Pons (tissue), 1 donor: Measurements from ENCODE around the gene CCL5.
A peak's percentile ranks its signal among the peaks of the same experiment; 100 is the strongest.

Source experiments
- DNase-seq: peaks from one replicate; pipeline ENCODE4 v3.0.0-alpha.2; 2016; ENCODE audit warnings: low spot score

CCL5 gene

DNA sequence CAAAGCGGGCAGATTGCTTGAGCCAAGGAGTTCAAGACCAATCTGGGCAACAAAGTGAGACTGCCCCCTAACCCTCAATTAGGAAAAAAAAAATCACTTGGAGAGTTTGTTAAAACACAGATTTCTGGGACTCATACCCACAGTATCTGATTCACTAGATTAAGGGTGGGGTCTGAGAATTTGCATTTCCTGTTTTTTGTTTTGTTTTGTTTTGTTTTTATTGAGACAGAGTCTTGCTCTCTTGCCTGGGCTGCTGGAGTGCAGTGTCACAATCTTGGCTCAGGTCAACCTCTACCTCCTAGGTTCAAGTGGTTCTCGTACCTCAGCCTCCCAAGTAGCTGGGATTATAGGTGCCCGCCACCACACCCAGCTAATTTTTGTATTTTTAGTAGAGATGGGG, 12.6 kb downstream of the CCL5 start:
- DNase-seq: no peak

DNA sequence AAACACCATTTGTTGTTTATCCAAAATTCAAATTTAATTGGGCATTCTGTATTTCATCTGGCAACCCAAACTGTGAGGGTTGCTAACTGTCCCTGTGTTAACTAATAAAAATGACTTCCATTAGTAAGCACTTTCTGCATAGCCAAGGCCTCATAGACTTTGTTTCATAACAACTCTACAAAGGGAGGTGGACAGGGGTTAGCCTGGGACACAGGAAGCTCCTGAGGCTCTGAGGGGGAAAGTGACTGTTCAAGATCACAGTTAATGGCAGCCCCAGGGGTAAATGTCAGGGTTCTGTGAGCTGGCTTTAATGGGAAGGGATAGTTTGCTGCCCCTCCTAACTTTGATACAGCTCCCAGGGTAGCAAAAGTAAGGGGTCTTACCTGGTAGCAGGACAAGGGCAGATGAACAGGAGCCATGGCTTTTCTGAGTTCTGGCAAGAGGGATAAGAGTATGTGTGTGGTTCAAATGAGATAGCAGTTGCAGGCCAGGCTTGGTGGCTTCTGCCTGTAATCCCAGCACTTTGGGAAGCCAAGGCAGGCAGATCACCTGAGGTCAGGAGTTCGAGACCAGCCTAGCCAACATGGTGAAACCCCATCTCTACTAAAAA, 13.7 kb downstream of the CCL5 start:
- DNase-seq: no peak

DNA sequence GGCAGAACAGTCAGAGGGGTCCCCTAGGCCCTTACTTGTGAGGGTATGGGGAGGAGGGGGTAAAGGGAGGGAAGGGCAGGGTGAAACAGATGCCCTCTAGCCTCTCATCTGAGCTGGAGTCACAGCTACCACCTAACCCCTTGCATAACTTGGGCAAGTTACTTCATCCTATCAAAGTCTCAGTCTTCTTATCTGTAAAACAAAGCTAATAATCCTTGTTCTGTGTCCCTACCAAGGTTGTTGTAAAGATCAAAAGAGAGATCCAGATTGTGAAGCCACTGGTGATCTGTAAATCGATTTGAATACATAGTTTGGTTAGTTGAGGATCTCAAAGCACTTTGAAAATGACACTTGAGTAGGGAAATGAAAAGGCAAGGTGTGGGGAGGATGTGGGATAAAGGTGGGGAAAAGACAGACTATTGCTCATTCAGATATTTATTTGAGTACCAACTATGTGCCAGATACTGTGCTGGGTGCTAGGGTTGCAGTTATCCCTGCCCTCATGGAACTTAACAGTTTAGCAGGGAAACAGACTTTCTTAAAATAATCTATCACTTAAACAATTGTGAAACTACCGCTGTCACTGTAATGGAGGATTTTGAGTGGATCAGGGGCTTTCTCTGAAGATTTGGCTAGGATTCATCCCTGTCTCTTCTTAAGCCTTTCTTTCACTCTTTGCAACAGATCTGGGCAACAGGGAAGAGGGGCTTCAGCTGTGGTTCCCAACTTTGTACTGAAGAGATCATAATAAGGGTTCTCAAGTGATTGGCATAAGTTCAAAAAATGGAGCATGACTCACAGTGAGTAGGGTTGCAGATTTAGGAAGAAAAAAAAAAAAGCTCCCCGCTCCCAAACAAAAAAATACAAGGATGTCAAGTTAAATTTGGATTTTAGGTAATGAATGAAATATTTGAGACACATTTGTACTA, 14.5 kb downstream of the CCL5 start:
- DNase-seq: no peak

DNA sequence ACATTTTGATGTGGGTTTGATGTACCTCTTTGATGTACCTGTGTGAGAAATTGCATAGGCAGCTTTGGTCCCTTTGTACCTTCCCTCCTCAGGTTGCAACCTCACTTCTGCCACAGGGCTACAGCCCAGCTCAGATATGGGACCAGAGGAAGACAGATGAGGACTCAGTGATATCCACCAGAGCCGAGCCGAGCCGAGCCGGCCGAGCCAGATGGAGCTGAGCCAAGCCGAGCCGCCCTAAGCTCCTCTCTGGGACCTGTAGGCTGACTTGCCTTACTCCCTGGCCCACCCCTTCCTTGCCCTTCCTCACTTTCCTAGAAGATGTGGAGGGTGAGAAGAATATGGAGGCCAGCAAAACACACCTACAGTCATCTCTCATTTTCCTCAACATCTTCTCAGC, 15.3 kb downstream of the CCL5 start:
- DNase-seq: no peak

- DNase-seq: no peak
Measured at GRCh38 chr17:35856603-35857002, 23.6 kb downstream of the CCL5 start.

DNA sequence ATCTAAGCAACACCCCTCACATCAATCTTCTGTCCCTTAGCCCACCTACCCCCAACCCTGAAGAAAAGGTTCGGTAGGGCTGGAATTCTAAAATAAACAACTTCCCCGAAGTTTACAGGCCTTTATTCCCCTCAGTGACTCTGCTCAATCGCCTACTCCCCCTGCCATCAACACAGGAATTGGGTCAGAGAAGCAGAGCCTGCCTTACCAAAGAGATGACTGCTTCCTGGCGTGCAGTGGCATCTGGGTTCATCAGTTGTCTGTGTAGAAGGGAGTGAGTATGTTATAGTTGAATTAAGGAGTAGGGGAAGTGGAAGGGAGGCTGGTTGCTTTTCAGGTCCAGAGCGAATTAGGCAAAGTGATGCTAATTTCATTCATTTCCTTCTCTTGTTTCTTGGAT, 24.2 kb downstream of the CCL5 start:
- DNase-seq: no peak

DNA sequence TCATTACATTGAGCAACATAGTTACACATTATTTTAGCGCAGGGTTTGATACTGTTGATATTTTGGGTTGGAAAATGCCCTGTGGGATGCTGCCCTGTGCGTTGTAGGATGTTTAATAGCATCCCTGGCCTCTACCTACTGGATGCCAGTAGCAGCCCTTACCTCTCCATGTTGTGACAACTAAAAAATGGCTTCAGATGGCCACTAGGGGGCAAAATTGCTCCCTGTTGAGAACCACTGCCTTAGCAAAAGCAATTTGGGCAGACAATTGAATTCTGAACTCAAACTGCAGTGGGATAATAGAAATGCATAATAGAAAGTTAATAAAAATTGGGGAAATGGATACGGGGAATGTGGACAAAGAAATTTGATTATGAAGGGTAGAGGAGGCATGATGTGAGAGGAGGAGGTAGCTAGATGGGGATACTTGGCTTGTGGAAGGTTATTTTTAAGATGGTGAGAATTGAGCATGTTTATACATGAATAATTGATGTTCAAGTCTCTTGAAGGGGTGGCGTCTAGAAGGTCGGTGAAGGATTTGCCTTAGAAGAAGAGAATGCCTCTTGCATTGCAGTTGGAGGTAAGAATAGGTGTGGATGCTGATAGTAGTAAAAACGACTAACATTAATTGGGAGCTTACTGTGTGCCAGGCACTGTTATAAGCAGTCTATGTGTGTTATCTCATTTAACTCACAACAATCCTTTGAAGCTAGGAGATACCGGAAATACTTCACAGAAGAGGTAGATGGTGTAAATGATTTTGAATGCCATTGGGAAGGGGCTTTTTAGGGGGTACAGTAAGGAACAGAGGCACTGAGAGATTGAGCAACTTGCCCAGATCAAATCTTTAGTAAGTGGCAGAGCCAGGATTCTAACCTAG, 30.5 kb downstream of the CCL5 start:
- peak; percentile 76 for DNase-seq

DNA sequence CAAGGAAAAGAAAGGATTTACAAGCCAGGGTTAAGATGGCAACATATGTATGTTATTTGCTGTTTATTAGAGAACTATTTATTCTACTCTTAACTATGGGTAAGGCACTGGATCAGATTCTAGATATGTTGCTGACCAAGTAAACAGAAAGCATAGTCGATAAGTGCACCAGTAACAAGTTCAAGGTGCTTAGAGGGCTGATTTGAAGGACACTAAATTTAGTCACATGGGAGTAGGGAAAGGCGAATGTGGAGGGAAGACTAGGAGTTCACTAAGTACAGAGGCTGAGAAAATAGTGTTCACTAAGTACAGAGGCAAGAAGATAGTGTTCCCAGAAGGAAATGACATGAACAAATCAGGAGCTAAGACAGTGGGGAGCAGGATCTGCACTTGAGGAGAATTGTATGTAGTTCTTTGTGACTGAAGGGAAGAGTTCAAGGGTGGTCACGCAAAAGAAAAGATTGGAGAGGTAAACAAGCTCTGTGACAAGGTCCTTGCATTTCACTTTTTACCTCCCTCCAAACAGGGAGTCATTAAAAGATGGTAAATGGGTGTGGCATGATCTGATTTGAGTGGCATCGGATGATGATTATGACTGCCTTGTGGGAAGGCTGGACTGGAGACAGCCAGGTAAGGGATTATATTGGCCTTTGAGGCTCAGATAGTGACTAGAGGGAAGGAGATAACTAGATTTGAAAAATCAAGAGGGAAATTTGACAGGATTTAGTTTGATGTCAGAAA, 32.4 kb downstream of the CCL5 start:
- no peak for DNase-seq

DNA sequence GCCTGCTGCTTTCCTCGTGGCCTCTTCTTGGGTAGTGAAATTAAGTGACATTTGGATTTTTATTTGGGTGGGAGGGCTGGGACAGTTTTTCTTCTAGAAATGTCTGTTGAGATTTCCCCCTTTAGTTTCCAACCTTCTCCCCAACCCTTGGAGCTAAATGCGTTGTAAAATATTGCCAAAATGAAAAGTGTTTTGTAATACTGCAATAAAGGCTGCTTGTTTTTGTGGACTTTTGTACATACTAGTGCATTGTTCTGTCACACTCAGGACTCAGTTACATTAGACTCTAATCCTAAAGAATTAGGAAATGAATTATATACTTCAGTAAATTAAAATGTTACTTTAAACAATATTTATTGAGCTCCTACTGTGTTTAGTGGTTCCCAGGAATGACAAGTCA, 33.2 kb downstream of the CCL5 start:
- DNase-seq: peak; percentile 62

- no peak for DNase-seq
Measured at GRCh38 chr17:35846055-35846809, 33.9 kb downstream of the CCL5 start.

- no peak for DNase-seq
Measured at GRCh38 chr17:35844547-35844946, 35.6 kb downstream of the CCL5 start.

DNA sequence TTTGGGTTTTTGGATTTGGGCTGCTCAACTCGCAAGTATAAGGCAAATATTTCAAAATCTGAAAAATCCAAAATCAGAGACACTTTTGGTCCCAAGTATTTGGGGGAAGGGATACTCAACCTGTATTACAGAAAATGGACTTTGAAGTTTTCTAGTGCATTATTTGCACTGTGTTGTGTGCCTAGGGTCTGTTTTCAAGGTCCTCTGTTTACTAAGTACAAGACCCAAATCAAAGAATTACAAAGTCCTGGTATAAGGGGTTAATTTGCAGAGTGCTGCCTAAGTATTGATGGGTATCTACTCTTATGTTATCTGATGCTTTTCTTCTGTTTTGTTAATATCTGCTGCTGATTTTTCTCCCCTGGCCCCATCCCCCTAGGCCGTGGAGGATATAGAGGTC, 36.5 kb downstream of the CCL5 start:
- DNase-seq: no peak

DNA sequence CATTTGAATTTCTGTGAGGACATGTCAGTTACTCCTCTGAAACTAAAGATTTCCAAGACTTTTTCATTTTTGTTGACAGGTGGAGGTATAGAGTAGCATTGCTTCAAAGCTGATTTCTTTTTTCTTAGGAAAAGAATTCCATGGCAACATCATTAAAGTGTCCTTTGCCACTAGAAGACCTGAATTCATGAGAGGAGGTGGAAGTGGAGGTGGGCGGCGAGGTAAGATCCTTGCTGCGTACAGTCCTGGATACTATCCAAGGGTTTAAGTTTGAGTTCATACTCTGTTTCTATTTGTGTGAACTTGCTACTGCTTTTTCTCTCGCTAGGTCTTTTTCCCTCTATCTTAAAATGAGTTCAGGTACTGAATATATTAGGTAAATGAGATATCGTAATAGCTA, 37.9 kb downstream of the CCL5 start:
- no peak for DNase-seq

DNA sequence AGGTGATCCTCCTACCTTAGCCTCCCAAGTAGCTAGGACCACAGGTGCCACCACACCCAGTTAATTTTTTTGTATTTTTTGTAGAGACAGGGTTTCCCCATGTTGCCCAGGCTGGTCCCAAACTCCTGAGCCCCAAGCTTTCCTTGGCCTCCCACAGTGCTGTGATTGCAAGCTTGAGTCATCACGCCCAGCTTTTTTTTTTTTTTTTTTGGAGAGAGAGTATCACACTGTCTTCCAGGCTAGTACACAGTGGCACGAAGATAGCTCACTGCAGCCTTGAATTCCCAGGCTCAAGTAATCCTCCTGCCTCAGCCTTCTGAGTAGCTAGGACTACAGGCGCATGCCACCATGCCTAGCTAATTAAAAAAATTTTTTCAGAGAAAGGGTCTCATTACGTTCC, 38.7 kb downstream of the CCL5 start:
- no peak for DNase-seq

GRCh38 chr17:35841101-35841500, 39.1 kb downstream of the CCL5 start:
- no peak for DNase-seq

DNA sequence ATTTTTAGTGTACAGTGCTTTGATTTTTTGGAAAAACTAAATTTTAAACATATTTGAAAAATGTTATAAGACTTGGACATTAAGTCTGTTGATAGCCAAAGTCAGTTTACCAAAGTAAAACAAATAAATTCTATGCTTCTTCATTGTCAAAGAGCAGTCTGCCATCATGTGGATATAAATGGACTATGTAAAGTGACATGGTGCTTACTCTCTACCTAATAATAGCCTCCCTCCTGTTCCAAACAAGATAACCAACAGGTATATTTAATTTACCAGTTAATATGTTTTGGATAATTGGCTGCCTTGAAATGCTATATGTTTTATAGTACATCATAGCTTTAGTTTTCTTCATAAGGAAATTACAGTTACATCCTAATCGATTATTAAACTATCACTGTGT, 55.0 kb downstream of the CCL5 start:
- DNase-seq: no peak
